Stomach (tissue), 4 donors: ENCODE data around the gene NDUFA6.

Experiments used
- EP300 ChIP-seq: sonication (generic); formaldehyde crosslinking; IDR thresholded peaks from one replicate; pipeline ENCODE4 v1.6.1; 2017; ENCODE audit warnings: antibody characterized with exemption
- POLR2A ChIP-seq, 4 donors: fragments of 450-650 bp; IDR thresholded peaks; one replicate each; pipeline ENCODE4 v1.6.1; 2016; ENCODE audit warnings: antibody characterized with exemption in 4 of 4, control low read depth in 2 of 4, mild to moderate bottlenecking in 1 of 4, moderate library complexity in 1 of 4
- POLR2AphosphoS5 ChIP-seq, 3 donors: sonication (generic); formaldehyde crosslinking; IDR thresholded peaks; one replicate each; pipeline ENCODE4 v1.6.1; 2016; ENCODE audit warnings: antibody characterized with exemption in 3 of 3
- TF ChIP-seq, protein P1 (sequence below), 7 experiments: fragments of 450-650 bp in 4 of 7; fragments of 200-600 bp in 3 of 7; sonication (generic) in 3 of 7; IDR thresholded peaks; one replicate each; pipeline ENCODE4 v1.5.1; 2016 to 2019; ENCODE audit warnings: antibody characterized with exemption in 7 of 7, control low read depth in 2 of 7, mild to moderate bottlenecking in 1 of 7

DNA sequence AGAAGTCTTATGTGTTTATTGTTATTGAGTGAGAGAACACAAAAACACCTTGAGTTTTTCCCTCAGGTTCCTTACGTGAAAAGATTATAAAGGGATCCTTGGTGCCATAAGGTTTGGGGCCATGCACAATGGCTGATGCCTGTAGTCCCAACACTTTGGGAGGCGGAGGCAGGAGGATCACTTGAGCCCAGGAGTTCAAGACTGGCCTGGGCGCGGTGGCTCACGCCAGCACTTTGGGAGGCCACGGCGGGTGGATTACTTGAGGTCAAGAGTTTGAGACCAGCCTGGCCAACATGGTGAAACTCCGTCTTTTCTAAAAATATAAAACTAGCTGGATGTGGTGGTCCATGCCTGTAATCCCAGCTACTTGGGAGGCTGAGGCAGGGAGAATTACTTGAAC is 5.7 kb downstream of the NDUFA6 start:
- TF ChIP-seq, protein P1, sequence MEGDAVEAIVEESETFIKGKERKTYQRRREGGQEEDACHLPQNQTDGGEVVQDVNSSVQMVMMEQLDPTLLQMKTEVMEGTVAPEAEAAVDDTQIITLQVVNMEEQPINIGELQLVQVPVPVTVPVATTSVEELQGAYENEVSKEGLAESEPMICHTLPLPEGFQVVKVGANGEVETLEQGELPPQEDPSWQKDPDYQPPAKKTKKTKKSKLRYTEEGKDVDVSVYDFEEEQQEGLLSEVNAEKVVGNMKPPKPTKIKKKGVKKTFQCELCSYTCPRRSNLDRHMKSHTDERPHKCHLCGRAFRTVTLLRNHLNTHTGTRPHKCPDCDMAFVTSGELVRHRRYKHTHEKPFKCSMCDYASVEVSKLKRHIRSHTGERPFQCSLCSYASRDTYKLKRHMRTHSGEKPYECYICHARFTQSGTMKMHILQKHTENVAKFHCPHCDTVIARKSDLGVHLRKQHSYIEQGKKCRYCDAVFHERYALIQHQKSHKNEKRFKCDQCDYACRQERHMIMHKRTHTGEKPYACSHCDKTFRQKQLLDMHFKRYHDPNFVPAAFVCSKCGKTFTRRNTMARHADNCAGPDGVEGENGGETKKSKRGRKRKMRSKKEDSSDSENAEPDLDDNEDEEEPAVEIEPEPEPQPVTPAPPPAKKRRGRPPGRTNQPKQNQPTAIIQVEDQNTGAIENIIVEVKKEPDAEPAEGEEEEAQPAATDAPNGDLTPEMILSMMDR (IDR thresholded peaks at IDR 0.05) = no peak
- TF ChIP-seq POLR2A (IDR thresholded peaks at IDR 0.05) (no peak), POLR2AphosphoS5 (IDR thresholded peaks at IDR 0.05) (no peak), EP300 (no peak)
